ENCODE measurements around the gene PDGFB. TPM values are rescaled to one million over a fixed set of nuclear protein-coding genes. Genes with fewer than 3 reads are reported as not detected.

The PDGFB gene
- total RNA-seq, 1 donor from 2014 or later: 27.3 TPM

GRCh38 chr22:39275814-39276439 is 31.1 kb upstream of the PDGFB start:
- Histone ChIP-seq H3K9ac (ENCODE audit: low read length) (no peak overlapping the region), H3K79me2 (ENCODE audit: insufficient read depth, low read length) (no peaks in the 10 kb centered on the region), H3K36me3 (ENCODE audit: insufficient read depth, low read length) (no peaks in the 10 kb centered on the region), H3K9me3 (ENCODE audit: insufficient read depth, low read depth, low read length) (peaks cover 7% of the 10 kb centered on the region), H4K20me1 (ENCODE audit: insufficient read depth, low read length) (no peaks in the 10 kb centered on the region), H3K4me1 (ENCODE audit: insufficient read depth, low read length) (peaks cover 6% of the 10 kb centered on the region), H3K4me3 (ENCODE audit: insufficient read depth, low read depth, low read length) (no peak overlapping the region), H3K27ac (ENCODE audit: low read depth, low read length) (no peak overlapping the region), H2AFZ (ENCODE audit: low read depth, low read length) (no peak overlapping the region), H3K27me3 (ENCODE audit: insufficient read depth, low read length) (no peaks in the 10 kb centered on the region), H3K4me2 (ENCODE audit: low read length) (no peak overlapping the region)
- H3K9me3 Mint-ChIP-seq (ENCODE audit: unreplicated experiment): peaks cover 8% of the 10 kb centered on the region
- no peak overlapping the region for H3K27ac Mint-ChIP-seq (ENCODE audit: unreplicated experiment)
- DNase-seq (ENCODE audit: low read depth) (no peak), FAIRE-seq (no peak)
- H3K36me3 Mint-ChIP-seq (ENCODE audit: low read depth, unreplicated experiment): peaks cover 3% of the 10 kb centered on the region
- H3K4me3 Mint-ChIP-seq (ENCODE audit: unreplicated experiment): no peak overlapping the region
- no peaks in the 10 kb centered on the region for H3K4me1 Mint-ChIP-seq (ENCODE audit: low read depth, unreplicated experiment)
- TF ChIP-seq CTCF (IDR thresholded peaks at IDR 0.05; ENCODE audit: insufficient read depth, low read depth, low read length) (no peak), EZH2 (IDR thresholded peaks at IDR 0.05; ENCODE audit: insufficient read depth, low read length) (no peak)
- peaks cover 8% of the 10 kb centered on the region for H3K27me3 Mint-ChIP-seq (ENCODE audit: low read depth, unreplicated experiment)

- H3K27me3 ChIP-seq (ENCODE audit: insufficient read depth, low read length): no peaks in the 10 kb centered on the region
- H3K4me3 Mint-ChIP-seq (ENCODE audit: unreplicated experiment): no peak overlapping the region
- DNase-seq (ENCODE audit: low read depth) (no peak), FAIRE-seq (no peak)
- H3K4me1 Mint-ChIP-seq (ENCODE audit: low read depth, unreplicated experiment): no peaks in the 10 kb centered on the region
- peaks cover 7% of the 10 kb centered on the region for H3K9me3 ChIP-seq (ENCODE audit: insufficient read depth, low read depth, low read length)
- H4K20me1 ChIP-seq (ENCODE audit: insufficient read depth, low read length): no peaks in the 10 kb centered on the region
- H3K9ac ChIP-seq (ENCODE audit: low read length): no peak overlapping the region
- peaks cover 3% of the 10 kb centered on the region for H3K27me3 Mint-ChIP-seq (ENCODE audit: low read depth, unreplicated experiment)
- no peak overlapping the region for H3K27ac ChIP-seq (ENCODE audit: low read depth, low read length)
- H3K36me3 Mint-ChIP-seq (ENCODE audit: low read depth, unreplicated experiment): peaks cover 3% of the 10 kb centered on the region
- peaks cover 9% of the 10 kb centered on the region for H3K9me3 Mint-ChIP-seq (ENCODE audit: unreplicated experiment)
- no peak for TF ChIP-seq CTCF (IDR thresholded peaks at IDR 0.05; ENCODE audit: insufficient read depth, low read depth, low read length)
- TF ChIP-seq EZH2 (IDR thresholded peaks at IDR 0.05; ENCODE audit: insufficient read depth, low read length): no peak
- H3K4me3 ChIP-seq (ENCODE audit: insufficient read depth, low read depth, low read length): no peak overlapping the region
- no peaks in the 10 kb centered on the region for H3K79me2 ChIP-seq (ENCODE audit: insufficient read depth, low read length)
- no peak overlapping the region for H3K27ac Mint-ChIP-seq (ENCODE audit: unreplicated experiment)
- no peaks in the 10 kb centered on the region for H3K36me3 ChIP-seq (ENCODE audit: insufficient read depth, low read length)
- no peak overlapping the region for H3K4me2 ChIP-seq (ENCODE audit: low read length)
- peaks cover 6% of the 10 kb centered on the region for H3K4me1 ChIP-seq (ENCODE audit: insufficient read depth, low read length)
- no peak overlapping the region for H2AFZ ChIP-seq (ENCODE audit: low read depth, low read length)
These were observed 29.4 kb upstream of the PDGFB start for GRCh38 chr22:39273950-39274887.
